ENCODE results near the gene CCDC91. TPM values are rescaled to one million over a fixed set of nuclear protein-coding genes. Genes with fewer than 3 reads are reported as not detected.

CCDC91 gene
- total RNA-seq, 1 donor from 2014 or later = 13.5 TPM

GRCh38 chr12:28242496-28243309 is 52.4 kb downstream of the CCDC91 start:
- no peak overlapping the region for H3K4me3 ChIP-seq
- no peaks in the 10 kb centered on the region for H3K36me3 ChIP-seq
- no peaks in the 10 kb centered on the region for H3K9me3 ChIP-seq
- H3K27ac ChIP-seq = no peak overlapping the region
- TF ChIP-seq CTCF (IDR thresholded peaks at IDR 0.05) = no peak
- intact Hi-C loops (cut with DNase I) = no loop called here
- DNase-seq (ENCODE audit: low spot score in 2 of 2) = no peak
- no peaks in the 10 kb centered on the region for H3K27me3 ChIP-seq
- no peaks in the 10 kb centered on the region for H3K4me1 ChIP-seq

GRCh38 chr12:28243310-28243633 is 53.0 kb downstream of the CCDC91 start:
- Histone ChIP-seq H3K36me3 (no peaks in the 10 kb centered on the region), H3K27ac (no peak overlapping the region), H3K27me3 (no peaks in the 10 kb centered on the region), H3K4me3 (no peak overlapping the region), H3K9me3 (no peaks in the 10 kb centered on the region), H3K4me1 (no peaks in the 10 kb centered on the region)
- intact Hi-C loops (cut with DNase I) = no loop called here
- no peak for TF ChIP-seq CTCF (IDR thresholded peaks at IDR 0.05)
- no peak for DNase-seq (ENCODE audit: low spot score in 2 of 2)

- DNase-seq (ENCODE audit: low spot score in 2 of 2) = no peak
- Histone ChIP-seq H3K27ac (no peak overlapping the region), H3K9me3 (no peaks in the 10 kb centered on the region), H3K4me1 (peaks cover 0 to 4% of the 10 kb centered on the region in 2 donors), H3K36me3 (no peaks in the 10 kb centered on the region), H3K27me3 (no peaks in the 10 kb centered on the region), H3K4me3 (no peak overlapping the region)
- no peak for TF ChIP-seq CTCF (IDR thresholded peaks at IDR 0.05)
- intact Hi-C loops (cut with DNase I) = no loop called here
Measured at GRCh38 chr12:28247806-28248205, 57.5 kb downstream of the CCDC91 start.

- intact Hi-C loops (cut with DNase I) = no loop called here
- H3K36me3 ChIP-seq = no peaks in the 10 kb centered on the region
- no peak for TF ChIP-seq CTCF (IDR thresholded peaks at IDR 0.05)
- no peaks in the 10 kb centered on the region for H3K27me3 ChIP-seq
- no peak overlapping the region for H3K27ac ChIP-seq
- no peak overlapping the region for H3K4me3 ChIP-seq
- H3K9me3 ChIP-seq = no peaks in the 10 kb centered on the region
- peaks cover 0 to 4% of the 10 kb centered on the region in 2 donors for H3K4me1 ChIP-seq
- DNase-seq (ENCODE audit: low spot score in 2 of 2) = no peak
Measured at GRCh38 chr12:28248555-28249145, 58.4 kb downstream of the CCDC91 start.

GRCh38 chr12:28253161-28253641 is 62.9 kb downstream of the CCDC91 start:
- Histone ChIP-seq H3K36me3 (no peaks in the 10 kb centered on the region), H3K9me3 (no peaks in the 10 kb centered on the region), H3K4me3 (no peak overlapping the region), H3K27ac (no peak overlapping the region), H3K27me3 (no peaks in the 10 kb centered on the region), H3K4me1 (peaks cover 0 to 4% of the 10 kb centered on the region in 2 donors)
- no peak for DNase-seq (ENCODE audit: low spot score in 2 of 2)
- intact Hi-C loops (cut with DNase I) = no loop called here
- no peak for TF ChIP-seq CTCF (IDR thresholded peaks at IDR 0.05)
